HG02798 (cell line): Measurements from ENCODE around the gene RFX7.

ENCODE experiments used
- ATAC-seq: cut with Tn5 transposase; IDR thresholded peaks from one replicate; pipeline ENCODE4 v1.9.1; 2021; ENCODE audit warnings: mild to moderate bottlenecking; ENCODE audit not compliant: unreplicated experiment, poor library complexity

RFX7 gene

GRCh38 chr15:56056626-56057025 lies 187.1 kb downstream of the RFX7 start:
- no peak for ATAC-seq

- no peak for ATAC-seq
Measured at GRCh38 chr15:56053046-56053400, 190.7 kb downstream of the RFX7 start.

GRCh38 chr15:56052395-56053045 lies 191.2 kb downstream of the RFX7 start:
- peak; percentile 67 for ATAC-seq

DNA sequence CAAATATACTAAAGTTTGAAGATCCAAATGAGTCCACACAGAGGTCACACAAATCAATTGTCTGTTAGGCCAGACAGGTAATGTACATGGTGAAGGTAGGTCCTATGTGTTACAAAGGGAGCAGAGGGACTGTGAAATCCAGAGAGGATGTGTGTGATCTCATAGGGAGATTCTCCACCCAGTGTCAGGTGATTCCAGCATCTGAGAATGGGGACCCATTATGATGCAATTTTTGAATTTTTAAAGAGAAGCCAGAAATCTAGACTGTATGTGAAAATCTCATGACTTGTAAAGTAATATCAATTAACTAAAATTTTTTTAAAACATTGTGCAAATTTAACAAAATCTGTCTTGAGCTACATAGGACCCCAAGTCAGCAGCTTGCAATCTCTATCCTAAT lies 192.0 kb downstream of the RFX7 start:
- no peak for ATAC-seq

DNA sequence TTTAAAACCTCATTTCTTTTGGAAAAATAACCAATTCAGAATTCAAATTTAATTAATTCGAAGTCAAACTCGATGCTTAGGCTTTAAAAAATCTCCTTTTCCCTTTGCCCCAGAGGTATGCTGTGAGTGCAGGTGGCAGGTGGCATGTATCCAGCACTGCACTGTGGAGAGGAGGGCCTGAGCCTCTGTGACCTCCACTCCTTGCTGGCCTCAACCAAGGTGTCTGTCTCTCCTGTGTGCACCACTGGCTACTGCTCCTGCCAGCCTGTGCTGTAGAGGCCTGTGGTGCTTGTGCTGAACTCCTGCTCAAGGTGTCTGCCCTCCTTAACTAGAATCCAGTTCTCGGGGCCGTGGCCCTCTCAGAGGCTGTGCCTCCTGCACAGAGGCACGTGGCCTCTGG lies 194.1 kb downstream of the RFX7 start:
- ATAC-seq, result no peak

DNA sequence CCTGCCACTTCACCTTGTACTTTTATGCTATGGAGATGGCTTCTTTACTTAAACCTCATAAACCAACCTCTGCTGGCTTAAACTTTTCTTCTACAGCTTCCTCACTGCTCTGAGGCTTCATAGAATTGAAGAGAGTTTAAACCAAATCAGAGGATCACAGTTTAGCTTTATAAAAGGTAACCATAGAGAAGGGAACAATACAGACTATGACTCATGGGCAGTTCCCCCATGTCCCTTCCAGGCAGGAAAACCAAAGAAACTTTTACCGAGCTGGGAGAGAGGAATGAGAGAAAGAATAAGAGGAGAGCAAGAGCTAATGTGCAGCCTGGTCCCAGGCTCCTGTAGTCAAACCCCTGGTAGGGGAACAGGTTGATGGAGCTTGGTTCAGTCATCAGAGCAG lies 196.3 kb downstream of the RFX7 start:
- no peak for ATAC-seq

- no peak for ATAC-seq
Measured at GRCh38 chr15:56045068-56045748, 198.5 kb downstream of the RFX7 start.

GRCh38 chr15:56042982-56043980 lies 200.4 kb downstream of the RFX7 start:
- no peak for ATAC-seq

DNA sequence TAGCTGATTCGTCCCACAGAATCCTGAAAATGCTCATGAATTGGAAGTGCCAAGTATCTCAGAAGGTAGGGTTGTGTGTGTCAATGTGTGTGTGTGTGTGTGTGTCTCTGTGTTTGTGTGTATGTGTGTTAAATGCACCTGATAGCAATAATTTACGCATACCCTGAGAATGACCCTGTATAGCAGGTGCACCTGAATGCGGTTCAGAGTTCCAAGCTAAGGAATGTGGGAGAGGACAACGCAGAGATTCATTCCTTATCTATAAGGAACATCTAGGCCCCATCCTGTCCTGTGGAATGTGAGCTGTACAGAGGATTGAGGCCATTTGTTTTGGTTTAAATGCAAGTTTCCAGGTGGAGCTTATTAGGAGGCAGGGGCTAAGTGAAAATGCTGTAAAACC lies 201.2 kb downstream of the RFX7 start:
- ATAC-seq, result no peak

DNA sequence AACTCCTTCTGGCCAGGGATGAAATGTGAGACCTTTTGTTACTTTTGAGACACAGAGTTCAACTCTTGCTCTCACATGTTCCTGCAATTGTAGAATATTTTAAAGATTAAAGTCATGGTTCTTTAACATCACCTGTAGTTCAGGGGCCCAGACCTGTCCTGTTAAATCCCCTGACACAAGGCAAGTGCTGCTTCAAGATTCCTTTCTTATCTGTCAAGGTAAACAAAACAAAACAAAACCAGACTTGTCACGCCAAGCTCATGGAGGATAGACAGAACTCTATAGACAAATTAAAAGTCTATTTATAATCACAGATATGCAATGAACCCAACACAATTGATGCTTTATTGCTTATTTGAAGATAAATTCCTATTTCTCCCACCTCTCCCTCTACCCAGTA lies 201.6 kb downstream of the RFX7 start:
- ATAC-seq, result no peak

- ATAC-seq, result no peak
Measured at GRCh38 chr15:56040081-56041035, 203.3 kb downstream of the RFX7 start.

- ATAC-seq, result no peak
Measured at GRCh38 chr15:56038707-56039106, 205.0 kb downstream of the RFX7 start.

- ATAC-seq, result no peak
Measured at GRCh38 chr15:56038015-56038414, 205.7 kb downstream of the RFX7 start.
